GM21526 (cell line): ENCODE data around the gene ACSL5.
"Not testable (repeated sequence)": the region's sequence is repeated elsewhere in the genome, so short reads cannot be mapped to it uniquely, and the experiment has no call there.

ENCODE experiments used
- ATAC-seq: cut with Tn5 transposase; IDR thresholded peaks from one replicate; pipeline ENCODE4 v1.9.1; 2021; ENCODE audit warnings: moderate library complexity; ENCODE audit not compliant: unreplicated experiment, low FRiP score

ACSL5 gene

GRCh38 chr10:112454910-112455779, 81.2 kb downstream of the ACSL5 start:
- no peak for ATAC-seq

- ATAC-seq = no peak
These were observed 82.6 kb downstream of the ACSL5 start for GRCh38 chr10:112456533-112456932.

GRCh38 chr10:112460366-112460765, 86.5 kb downstream of the ACSL5 start:
- no peak for ATAC-seq

- no peak for ATAC-seq
These were observed 87.3 kb downstream of the ACSL5 start for GRCh38 chr10:112461029-112461887.

GRCh38 chr10:112464074-112464473, 90.2 kb downstream of the ACSL5 start:
- ATAC-seq = not testable (repeated sequence)

- ATAC-seq = no peak
These were observed 91.5 kb downstream of the ACSL5 start for GRCh38 chr10:112465299-112465883.

- no peak for ATAC-seq
These were observed 92.9 kb downstream of the ACSL5 start for GRCh38 chr10:112466802-112467201.

- ATAC-seq = no peak
These were observed 93.7 kb downstream of the ACSL5 start for GRCh38 chr10:112467541-112468075.

GRCh38 chr10:112471878-112472487, 98.1 kb downstream of the ACSL5 start:
- no peak for ATAC-seq

- no peak for ATAC-seq
These were observed 101.8 kb downstream of the ACSL5 start for GRCh38 chr10:112475575-112476218.
